Measurements from ENCODE around the gene PDGFC. TPM values are rescaled to one million over a fixed set of nuclear protein-coding genes. Genes with fewer than 3 reads are reported as not detected.

Gene PDGFC
- polyA plus RNA-seq, 3 donors, result 2.5 to 5.0 (median 4.9) TPM

DNA sequence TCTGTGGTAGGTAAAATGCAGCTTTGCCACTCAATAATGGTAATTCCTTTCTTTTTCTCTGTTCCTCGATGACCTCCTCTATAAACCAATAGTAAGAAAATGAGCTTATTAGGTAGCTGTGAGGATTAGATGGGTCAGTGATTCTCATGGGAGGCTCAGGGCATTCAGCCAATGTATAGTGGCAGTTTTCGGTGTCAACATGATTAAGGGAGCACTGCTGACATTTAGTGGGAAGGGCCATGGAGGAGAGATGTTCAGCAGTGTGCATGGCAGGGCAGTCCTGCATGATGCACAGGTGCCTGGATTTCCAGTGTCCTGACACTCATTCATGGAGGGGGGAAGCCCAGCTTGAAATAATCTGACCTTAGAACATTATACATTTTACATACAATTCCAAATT lies 232.8 kb downstream of the PDGFC start:
- Mint-ChIP-seq H3K4me1 (no peaks in the 10 kb centered on the region), H3K4me3 (no peak overlapping the region), H3K9me3 (peaks cover 2 to 15% (median 9%) of the 10 kb centered on the region in 7 donors), H3K27me3 (ENCODE audit: low read depth in 3 of 3) (no peaks in the 10 kb centered on the region), H3K27ac (no peak overlapping the region), H3K36me3 (no peaks in the 10 kb centered on the region)
- Histone ChIP-seq H4K20me1 (ENCODE audit: insufficient read depth, low read length) (no peaks in the 10 kb centered on the region), H3K27me3 (ENCODE audit: control insufficient read depth in 2 of 2, insufficient read depth in 2 of 2, low read length in 2 of 2) (no peaks in the 10 kb centered on the region), H3K4me2 (replicated peaks; ENCODE audit: extremely low read depth, low read length, poor library complexity, severe bottlenecking) (no peak overlapping the region), H3K4me1 (ENCODE audit: control insufficient read depth in 1 of 2, insufficient read depth in 2 of 2, low read length in 2 of 2) (no peaks in the 10 kb centered on the region), H3K4me3 (replicated peaks in 1 of 3; ENCODE audit: low read depth in 2 of 3, low read length in 3 of 3) (no peak overlapping the region), H3K79me2 (ENCODE audit: insufficient read depth, low read length) (no peaks in the 10 kb centered on the region), H3K36me3 (replicated peaks in 1 of 2; ENCODE audit: control insufficient read depth in 1 of 2, insufficient read depth in 2 of 2, low read length in 2 of 2) (no peaks in the 10 kb centered on the region), H2AFZ (ENCODE audit: insufficient read depth, low read depth, low read length, poor library complexity, severe bottlenecking) (no peak overlapping the region), H3K27ac (ENCODE audit: low read depth in 1 of 2, low read length in 2 of 2) (no peak overlapping the region), H3K9ac (ENCODE audit: insufficient read depth, low read length, poor library complexity, severe bottlenecking) (no peak overlapping the region), H3K9me3 (replicated peaks in 1 of 2; ENCODE audit: control insufficient read depth in 1 of 2, insufficient read depth in 1 of 2, low read length in 2 of 2) (peaks cover 0 to 12% of the 10 kb centered on the region in 2 donors)
- WGBS (ENCODE audit: insufficient coverage), result 100% methylated on average over 1 of the region's 2 CpGs
- no peak for TF ChIP-seq CTCF (IDR thresholded peaks at IDR 0.05)
- intact Hi-C loops (cut with micrococcal nuclease), result no loop called here
- DNase-seq, result no peak

- no peak overlapping the region for H3K4me3 ChIP-seq (replicated peaks in 1 of 3; ENCODE audit: low read depth in 2 of 3, low read length in 3 of 3)
- no peaks in the 10 kb centered on the region for H3K36me3 ChIP-seq (replicated peaks in 1 of 2; ENCODE audit: control insufficient read depth in 1 of 2, insufficient read depth in 2 of 2, low read length in 2 of 2)
- H2AFZ ChIP-seq (ENCODE audit: insufficient read depth, low read depth, low read length, poor library complexity, severe bottlenecking), result no peak overlapping the region
- Mint-ChIP-seq H3K27me3 (ENCODE audit: low read depth in 3 of 3) (peaks cover 0 to 1% (median 0%) of the 10 kb centered on the region in 3 donors), H3K4me3 (no peak overlapping the region), H3K36me3 (no peaks in the 10 kb centered on the region), H3K9me3 (peaks cover 13 to 37% (median 25%) of the 10 kb centered on the region in 7 donors), H3K4me1 (no peaks in the 10 kb centered on the region), H3K27ac (no peak overlapping the region)
- H3K4me2 ChIP-seq (replicated peaks; ENCODE audit: extremely low read depth, low read length, poor library complexity, severe bottlenecking), result no peak overlapping the region
- DNase-seq, result no peak
- WGBS (ENCODE audit: insufficient coverage), result 18% methylated on average over 2 of the region's 7 CpGs
- H3K4me1 ChIP-seq (ENCODE audit: control insufficient read depth in 1 of 2, insufficient read depth in 2 of 2, low read length in 2 of 2), result no peaks in the 10 kb centered on the region
- H4K20me1 ChIP-seq (ENCODE audit: insufficient read depth, low read length), result no peaks in the 10 kb centered on the region
- H3K27ac ChIP-seq (ENCODE audit: low read depth in 1 of 2, low read length in 2 of 2), result no peak overlapping the region
- H3K9me3 ChIP-seq (replicated peaks in 1 of 2; ENCODE audit: control insufficient read depth in 1 of 2, insufficient read depth in 1 of 2, low read length in 2 of 2), result peaks cover 18 to 19% of the 10 kb centered on the region in 2 donors
- intact Hi-C loops (cut with micrococcal nuclease), result no loop called here
- no peaks in the 10 kb centered on the region for H3K79me2 ChIP-seq (ENCODE audit: insufficient read depth, low read length)
- no peaks in the 10 kb centered on the region for H3K27me3 ChIP-seq (ENCODE audit: control insufficient read depth in 2 of 2, insufficient read depth in 2 of 2, low read length in 2 of 2)
- no peak for TF ChIP-seq CTCF (IDR thresholded peaks at IDR 0.05)
- H3K9ac ChIP-seq (ENCODE audit: insufficient read depth, low read length, poor library complexity, severe bottlenecking), result no peak overlapping the region
Measured at GRCh38 chr4:156734965-156735895, 236.4 kb downstream of the PDGFC start.

All from CD14-positive monocyte (primary cell).